K562 treated with DMSO at 1 percent for 12 hours (cell line): Measurements from ENCODE around the gene CDSN. TPM values are rescaled to one million over a fixed set of nuclear protein-coding genes. Genes with fewer than 3 reads are reported as not detected.

Experiments used
- total RNA-seq: library from RNA; unstranded; fragments of 300-600 nt; gene quantifications from 2 replicates; pipeline ENCODE4 v1.2.3, GENCODE V29; 2022; ENCODE audit not compliant: insufficient read depth

The CDSN gene
- not detected in 2 replicates for total RNA-seq

GRCh38 chr6:31120151-31120915 lies at the start of gene CDSN:
TSS of gene CDSN (minus strand) at chr6:31120446. CDS start at chr6:31120419, 27 bp downstream.

GRCh38 chr6:31158140-31158862 lies 38.1 kb upstream of the CDSN start, which contains the start of gene TCF19:
TSS of gene TCF19 (plus strand) at chr6:31158589. CDS start at chr6:31159470, 881 bp downstream.

GRCh38 chr6:31157513-31158139 lies 37.4 kb upstream of the CDSN start, which contains the start of gene CCHCR1:
TSS of gene CCHCR1 (minus strand) at chr6:31157802. CDS start at chr6:31157600, 202 bp downstream.

GRCh38 chr6:31138982-31139381 lies 18.7 kb upstream of the CDSN start, which contains the start of gene PSORS1C2:
TSS of gene PSORS1C2 (minus strand) at chr6:31139066. CDS start at chr6:31139026, 40 bp downstream.

GRCh38 chr6:31114541-31114878 lies 5.7 kb downstream of the CDSN start, which contains the start of gene PSORS1C1:
TSS of gene PSORS1C1 (plus strand) at chr6:31114800. CDS start at chr6:31129633, 14,833 bp downstream.

GRCh38 chr6:31112478-31112877 lies 7.8 kb downstream of the CDSN start, which contains the start of gene C6orf15:
TSS of gene C6orf15 (minus strand) at chr6:31112575. CDS start at chr6:31112555, 20 bp downstream.

Other genes with a start within 250 kb of the CDSN start
- 35.9 and 63.9 TPM in 2 replicates for gene DDR1, start 235.9 kb downstream of the CDSN start, total RNA-seq
- 39.6 and 47.7 TPM in 2 replicates for gene GTF2H4, start 212.2 kb downstream of the CDSN start, total RNA-seq
- gene VARS2, start 206.2 kb downstream of the CDSN start, total RNA-seq: 27.0 and 53.9 TPM in 2 replicates
- not detected in 2 replicates for gene SFTA2, start 188.3 kb downstream of the CDSN start, total RNA-seq
- not detected in 2 replicates for gene MUCL3, start 179.5 kb downstream of the CDSN start, total RNA-seq
- not detected in 2 replicates for gene MUC21, start 136.7 kb downstream of the CDSN start, total RNA-seq
- gene MUC22, start 110.0 kb downstream of the CDSN start, total RNA-seq: not detected in 2 replicates
- not detected in 2 replicates for gene C6orf15, start 7.9 kb downstream of the CDSN start, total RNA-seq
- gene PSORS1C1, start 5.6 kb downstream of the CDSN start, total RNA-seq: not detected in 2 replicates
- gene PSORS1C2, start 18.6 kb upstream of the CDSN start, total RNA-seq: not detected in 2 replicates
- gene CCHCR1, start 37.4 kb upstream of the CDSN start, total RNA-seq: 25.7 and 35.1 TPM in 2 replicates
- gene TCF19, start 38.1 kb upstream of the CDSN start, total RNA-seq: 46.9 and 91.4 TPM in 2 replicates
- 0.56 TPM in 1 of 2 replicates, not detected in the other for gene POU5F1, start 50.2 kb upstream of the CDSN start, total RNA-seq
- 20.6 and 25.5 TPM in 2 replicates for gene HLA-C, start 151.6 kb upstream of the CDSN start, total RNA-seq
- gene HLA-B, start 236.7 kb upstream of the CDSN start, total RNA-seq: 6.5 and 7.7 TPM in 2 replicates